Heart left ventricle (tissue), 13 donors: Measurements from ENCODE around the gene DOCK3.

Experiments used
- CTCF ChIP-seq, 12 donors: fragments of 200-600 bp; sonication (generic) in 4 of 12; IDR thresholded peaks; one replicate each; pipeline versions ENCODE4 v1.5.0 to v1.8.0; 2018 to 2022; ENCODE audit warnings: antibody characterized with exemption in 12 of 12, mild to moderate bottlenecking in 5 of 12
- POLR2A ChIP-seq, 2 donors: fragments of 450-650 bp; IDR thresholded peaks; one replicate each; pipeline ENCODE4 v1.6.1; 2017; ENCODE audit warnings: antibody characterized with exemption in 2 of 2, mild to moderate bottlenecking in 2 of 2, moderate library complexity in 2 of 2
- donor health status: ischemic (EF 13 %, LVEDD 7.1; RV severe dilation, severe dysfunction).
- donor health status: DM: no; HTN: yes; CAD: no.
- donor health status: DM: no; HTN: no; CAD: no.
- donor health status: ischemic (EF 25% LVEDD 6.9; RV normal size, moderate dysfunction).
- donor health status: ischemic (EF 25% LVEDD 5.7; RV mildly dilated, moderate dysfunction).
- donor health status: ischemic (EF 35%, LVEDD 5.7; RV mildly dilated, moderate dysfunction).
- donor health status: nonischemic (EF 11% LVEDD 7.7; RV severe dilation, severe dysfunction).
- donor health status: DM: yes; HTN: yes; CAD: no.
- donor health status: PGD.
- donor health status: ischemic (EF 29% LVEDD 5.4; RV normal size, mild dysfunction).
- donor health status: nonischemic (EF 23%, LVEDD 6.1; RV moderate dilation, normal function).

GRCh38 chr3:51394541-51394940 is 719.8 kb downstream of the DOCK3 start:
- TF ChIP-seq POLR2A (IDR thresholded peaks at IDR 0.05): no peak
- no peak for TF ChIP-seq CTCF (IDR thresholded peaks at IDR 0.05)
